Measurements from ENCODE around the gene GALM.

The GALM gene

DNA sequence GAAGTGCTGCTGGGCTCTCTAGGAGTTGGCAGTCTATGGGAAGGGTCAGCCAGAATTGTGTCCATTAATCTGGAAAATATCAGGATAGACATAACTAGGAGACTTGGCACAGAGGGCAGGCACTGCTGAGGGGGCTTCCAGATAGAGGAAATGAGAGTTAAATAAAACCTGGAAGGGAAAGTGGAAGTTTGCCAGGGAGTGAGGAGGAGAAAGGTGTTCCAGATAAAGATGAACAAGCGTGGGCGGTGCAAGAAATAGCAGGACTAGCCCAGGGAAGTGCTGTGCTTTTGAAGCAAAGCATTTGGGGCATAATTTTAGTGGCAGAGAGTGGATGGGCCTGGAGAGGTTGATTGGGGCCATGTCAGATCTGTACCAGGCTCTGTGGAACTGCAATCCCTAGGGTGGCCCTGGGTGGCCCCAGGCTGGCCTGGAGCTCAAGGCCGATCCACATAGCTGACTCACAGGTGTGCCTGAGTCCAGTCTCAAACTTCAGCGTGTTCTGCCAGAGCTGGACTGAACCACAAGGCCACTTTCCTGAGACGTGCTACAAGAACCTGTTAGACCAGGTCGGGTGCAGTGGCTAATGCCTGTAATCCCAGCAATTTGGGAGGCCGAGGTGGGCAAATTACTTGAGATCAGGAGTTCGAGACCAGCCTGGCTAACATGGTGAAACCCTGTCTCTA lies 26.9 kb downstream of the GALM start:
- no peaks in the 10 kb centered on the region for H3K27me3 ChIP-seq (replicated peaks)
- H3K4me3 ChIP-seq (ENCODE audit: low read depth, low read length): no peak overlapping the region
- in situ Hi-C loops (cut with HindIII; ENCODE audit: low pct_ligation_motif_present, low sequenced_read_pairs): no loop called here
- DNase-seq: no peak
- no peak overlapping the region for H3K27ac ChIP-seq
- H3K36me3 ChIP-seq (replicated peaks): no peaks in the 10 kb centered on the region
- TF ChIP-seq, protein P1, sequence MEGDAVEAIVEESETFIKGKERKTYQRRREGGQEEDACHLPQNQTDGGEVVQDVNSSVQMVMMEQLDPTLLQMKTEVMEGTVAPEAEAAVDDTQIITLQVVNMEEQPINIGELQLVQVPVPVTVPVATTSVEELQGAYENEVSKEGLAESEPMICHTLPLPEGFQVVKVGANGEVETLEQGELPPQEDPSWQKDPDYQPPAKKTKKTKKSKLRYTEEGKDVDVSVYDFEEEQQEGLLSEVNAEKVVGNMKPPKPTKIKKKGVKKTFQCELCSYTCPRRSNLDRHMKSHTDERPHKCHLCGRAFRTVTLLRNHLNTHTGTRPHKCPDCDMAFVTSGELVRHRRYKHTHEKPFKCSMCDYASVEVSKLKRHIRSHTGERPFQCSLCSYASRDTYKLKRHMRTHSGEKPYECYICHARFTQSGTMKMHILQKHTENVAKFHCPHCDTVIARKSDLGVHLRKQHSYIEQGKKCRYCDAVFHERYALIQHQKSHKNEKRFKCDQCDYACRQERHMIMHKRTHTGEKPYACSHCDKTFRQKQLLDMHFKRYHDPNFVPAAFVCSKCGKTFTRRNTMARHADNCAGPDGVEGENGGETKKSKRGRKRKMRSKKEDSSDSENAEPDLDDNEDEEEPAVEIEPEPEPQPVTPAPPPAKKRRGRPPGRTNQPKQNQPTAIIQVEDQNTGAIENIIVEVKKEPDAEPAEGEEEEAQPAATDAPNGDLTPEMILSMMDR (IDR thresholded peaks at IDR 0.05; ENCODE audit: low read depth, low read length, missing control alignments): no peak

DNA sequence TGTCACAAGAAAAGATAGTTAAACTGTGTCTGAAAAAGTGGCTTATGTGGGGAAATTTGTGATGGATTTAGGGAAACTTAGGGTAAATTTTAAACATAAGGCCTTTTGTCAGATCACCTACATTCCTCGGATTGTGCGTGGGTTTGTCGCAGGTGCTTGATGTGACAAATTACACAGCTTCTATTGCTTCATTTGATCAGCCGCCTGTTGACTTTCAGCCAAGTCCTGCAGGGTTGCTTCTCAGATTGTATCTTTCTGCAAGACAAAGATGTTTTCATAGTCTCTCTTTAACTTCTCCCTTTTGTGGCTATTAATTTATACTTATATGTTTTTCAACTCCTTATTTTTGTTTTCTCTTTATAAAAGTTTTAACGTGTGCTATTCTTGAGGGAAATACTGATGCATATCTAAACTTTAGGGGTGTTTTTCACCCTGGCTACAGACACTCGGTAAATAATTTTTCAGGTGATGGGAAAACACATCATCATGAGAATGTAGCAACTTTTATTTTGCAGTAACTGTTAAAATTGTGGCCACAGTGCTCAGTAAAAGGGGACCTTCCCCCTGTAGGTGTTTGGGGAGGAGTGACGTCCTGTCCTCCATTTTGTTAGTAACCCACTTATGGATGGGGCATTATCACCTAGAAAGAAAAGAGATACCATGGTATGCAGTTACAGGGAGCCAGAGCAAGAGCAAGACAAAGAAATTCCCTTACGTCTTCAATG lies 31.4 kb downstream of the GALM start:
- Histone ChIP-seq H3K27me3 (replicated peaks) (no peaks in the 10 kb centered on the region), H3K36me3 (replicated peaks) (no peaks in the 10 kb centered on the region), H3K27ac (no peak overlapping the region), H3K4me3 (ENCODE audit: low read depth, low read length) (no peak overlapping the region)
- TF ChIP-seq, protein P1 (IDR thresholded peaks at IDR 0.05; ENCODE audit: low read depth, low read length, missing control alignments): no peak
- in situ Hi-C loops (cut with HindIII; ENCODE audit: low pct_ligation_motif_present, low sequenced_read_pairs): no loop called here
- no peak for DNase-seq

DNA sequence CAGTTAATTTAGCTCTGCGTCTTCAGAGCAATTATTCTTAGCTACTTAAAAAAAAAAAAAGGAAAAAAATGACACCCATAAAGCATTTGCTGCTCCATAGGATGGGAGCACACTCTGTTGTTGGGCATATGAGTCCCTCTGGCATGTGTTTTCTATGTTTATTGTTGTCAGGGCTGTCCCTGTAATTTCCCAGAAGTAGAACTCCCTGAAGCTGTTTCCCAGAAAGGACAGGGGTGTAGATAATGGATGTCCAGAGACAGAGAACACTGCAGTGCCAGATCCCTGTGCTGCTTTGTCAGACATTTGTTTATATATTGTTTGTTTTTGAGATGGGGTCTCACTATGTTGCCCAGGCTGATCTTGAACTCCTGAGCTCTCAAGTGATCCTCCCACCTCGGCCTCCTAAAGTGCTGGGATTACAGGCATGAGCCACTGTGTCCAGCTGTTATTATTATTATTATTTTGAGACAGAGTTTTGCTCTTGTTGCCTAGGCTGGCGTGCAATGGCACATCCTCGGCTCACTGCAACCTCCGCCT lies 32.6 kb downstream of the GALM start:
- in situ Hi-C loops (cut with HindIII; ENCODE audit: low pct_ligation_motif_present, low sequenced_read_pairs): no loop called here
- TF ChIP-seq, protein P1 (IDR thresholded peaks at IDR 0.05; ENCODE audit: low read depth, low read length, missing control alignments): no peak
- DNase-seq: no peak
- Histone ChIP-seq H3K4me3 (ENCODE audit: low read depth, low read length) (no peak overlapping the region), H3K27me3 (replicated peaks) (no peaks in the 10 kb centered on the region), H3K36me3 (replicated peaks) (no peaks in the 10 kb centered on the region), H3K27ac (no peak overlapping the region)

DNA sequence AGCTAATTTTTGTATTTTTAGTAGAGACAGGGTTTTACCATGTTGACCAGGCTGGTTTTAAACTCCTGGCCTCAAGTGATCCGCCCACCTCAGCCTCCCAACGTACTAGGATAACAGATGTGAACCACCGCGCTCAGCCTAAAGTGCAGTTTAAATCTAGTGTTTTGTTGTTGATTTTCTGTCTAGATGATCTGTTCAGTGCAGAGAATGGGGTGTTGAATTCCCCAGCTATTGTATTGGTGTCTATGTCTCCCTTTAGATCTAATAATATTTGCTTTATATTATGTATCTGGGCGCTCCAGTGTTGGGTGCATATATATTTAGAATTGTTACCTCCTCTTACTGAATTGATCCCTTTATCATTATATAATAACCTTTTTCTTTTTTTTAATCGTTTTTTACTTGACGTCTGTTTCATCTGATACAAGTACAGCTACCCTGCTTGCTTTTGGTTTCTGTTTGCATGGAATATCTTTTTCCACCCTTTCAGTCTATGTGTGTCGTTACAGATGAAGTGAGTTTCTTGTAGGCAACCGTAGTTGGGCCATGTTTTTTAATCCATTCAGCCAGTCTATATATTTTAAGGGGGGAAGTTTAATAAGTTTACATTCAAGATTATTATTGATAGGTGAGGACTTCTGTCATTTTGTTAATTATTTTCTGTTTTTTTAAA lies 34.3 kb downstream of the GALM start:
- TF ChIP-seq, protein P1 (IDR thresholded peaks at IDR 0.05; ENCODE audit: low read depth, low read length, missing control alignments): no peak
- in situ Hi-C loops (cut with HindIII; ENCODE audit: low pct_ligation_motif_present, low sequenced_read_pairs): no loop called here
- Histone ChIP-seq H3K36me3 (replicated peaks) (no peaks in the 10 kb centered on the region), H3K27ac (no peak overlapping the region), H3K4me3 (ENCODE audit: low read depth, low read length) (no peak overlapping the region), H3K27me3 (replicated peaks) (no peaks in the 10 kb centered on the region)
- DNase-seq: no peak

DNA sequence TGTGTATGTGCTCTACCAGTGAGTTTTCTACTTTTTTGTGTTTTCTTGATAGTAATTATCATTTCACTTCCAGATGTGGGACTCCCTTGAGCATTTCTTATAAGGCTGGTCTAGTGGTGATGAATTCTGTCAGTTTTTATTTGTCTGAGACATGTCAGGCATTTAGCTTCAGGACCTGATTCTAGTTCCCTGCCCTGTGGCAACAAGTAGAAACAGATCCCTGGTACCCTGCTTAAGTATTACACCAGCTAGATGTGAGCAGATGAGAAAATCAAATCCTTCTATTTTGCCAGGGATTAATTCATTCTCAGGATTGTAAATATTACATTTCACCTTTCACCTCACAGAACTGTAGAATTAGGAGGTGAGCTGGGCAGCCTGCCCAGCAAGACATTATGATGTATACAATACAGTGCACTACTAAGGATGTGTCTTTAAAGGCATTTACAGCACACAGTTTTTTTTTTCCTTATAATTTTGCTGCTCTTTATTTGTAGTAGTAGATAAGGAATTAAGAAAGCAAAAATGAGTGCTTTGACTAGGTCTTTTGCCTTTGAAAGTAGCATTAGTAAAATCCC lies 35.1 kb downstream of the GALM start:
- no peaks in the 10 kb centered on the region for H3K36me3 ChIP-seq (replicated peaks)
- no peak for DNase-seq
- no peaks in the 10 kb centered on the region for H3K27me3 ChIP-seq (replicated peaks)
- in situ Hi-C loops (cut with HindIII; ENCODE audit: low pct_ligation_motif_present, low sequenced_read_pairs): no loop called here
- TF ChIP-seq, protein P1 (IDR thresholded peaks at IDR 0.05; ENCODE audit: low read depth, low read length, missing control alignments): no peak
- H3K4me3 ChIP-seq (ENCODE audit: low read depth, low read length): no peak overlapping the region
- H3K27ac ChIP-seq: no peak overlapping the region

Data from brain microvascular endothelial cell (primary cell).